ENCODE data around the gene KPNA1. TPM values are rescaled to one million over a fixed set of nuclear protein-coding genes. Genes with fewer than 3 reads are reported as not detected.

Gene KPNA1
- total RNA-seq, result 35.4 and 40.3 TPM in 2 replicates

GRCh38 chr3:122514123-122515019, at the start of gene KPNA1:
Gene KPNA1, minus strand, starts transcription at chr3:122514939. Its CDS starts 18,374 bp downstream, at chr3:122496565.

GRCh38 chr3:122564155-122564912, 49.6 kb upstream of the KPNA1 start, which contains the start of the genes DTX3L and PARP9:
Gene DTX3L, plus strand, starts transcription at chr3:122564338. Its CDS starts 89 bp downstream, at chr3:122564427.
Gene PARP9, minus strand, starts transcription at chr3:122564300. Its CDS starts 4,680 bp downstream, at chr3:122559620.

GRCh38 chr3:122415762-122416654, 98.7 kb downstream of the KPNA1 start, which contains the start of gene WDR5B:
Gene WDR5B, minus strand, starts transcription at chr3:122416062. Its CDS starts 534 bp downstream, at chr3:122415528.

DNA sequence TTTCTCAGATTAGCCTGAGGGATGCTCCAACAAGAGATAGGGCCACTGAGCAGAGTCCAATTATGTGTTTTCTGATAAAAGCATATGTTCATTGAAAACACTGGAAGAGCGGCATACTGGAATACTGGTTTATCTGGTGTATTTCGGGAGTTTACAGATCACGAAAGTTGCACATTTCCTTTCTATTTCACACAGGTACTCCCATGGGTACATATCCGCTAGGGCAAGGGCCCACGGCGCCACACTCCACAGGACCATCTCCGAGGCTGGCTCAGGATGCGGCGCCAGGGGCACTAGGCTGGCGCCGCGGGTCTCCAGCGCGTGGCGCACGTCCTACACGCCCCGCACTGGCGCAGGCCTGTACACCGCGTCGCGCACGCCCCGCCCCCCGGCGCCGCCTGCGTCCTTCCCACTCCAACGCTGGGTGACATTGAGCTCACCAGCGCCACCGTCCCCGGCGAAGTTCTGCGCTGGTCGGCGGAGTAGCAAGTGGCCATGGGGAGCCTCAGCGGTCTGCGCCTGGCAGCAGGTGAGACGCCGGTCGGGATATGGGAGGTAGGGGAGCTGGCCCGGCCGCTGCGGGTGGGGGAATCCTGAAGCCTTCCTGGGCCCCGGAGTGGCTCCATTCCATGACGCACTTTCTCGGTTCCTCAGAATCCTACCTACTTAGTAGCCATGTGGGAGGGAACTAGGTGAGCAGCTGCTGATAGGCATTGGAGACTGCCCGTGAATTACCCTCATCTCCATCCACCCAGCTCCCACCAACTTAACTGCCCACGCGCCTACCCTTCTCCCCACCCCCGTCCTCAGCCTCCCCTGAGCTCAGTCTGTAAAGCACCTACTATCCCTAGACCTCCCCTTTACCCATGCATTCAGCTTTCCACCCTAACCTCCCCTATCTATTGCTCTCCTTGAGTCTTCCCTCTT, 130.7 kb downstream of the KPNA1 start, which contains the start of gene FAM162A:
TSS of gene FAM162A (plus strand) at position 412 of the 927 bp plus-strand sequence. CDS start at position 496, 84 bp downstream.

DNA sequence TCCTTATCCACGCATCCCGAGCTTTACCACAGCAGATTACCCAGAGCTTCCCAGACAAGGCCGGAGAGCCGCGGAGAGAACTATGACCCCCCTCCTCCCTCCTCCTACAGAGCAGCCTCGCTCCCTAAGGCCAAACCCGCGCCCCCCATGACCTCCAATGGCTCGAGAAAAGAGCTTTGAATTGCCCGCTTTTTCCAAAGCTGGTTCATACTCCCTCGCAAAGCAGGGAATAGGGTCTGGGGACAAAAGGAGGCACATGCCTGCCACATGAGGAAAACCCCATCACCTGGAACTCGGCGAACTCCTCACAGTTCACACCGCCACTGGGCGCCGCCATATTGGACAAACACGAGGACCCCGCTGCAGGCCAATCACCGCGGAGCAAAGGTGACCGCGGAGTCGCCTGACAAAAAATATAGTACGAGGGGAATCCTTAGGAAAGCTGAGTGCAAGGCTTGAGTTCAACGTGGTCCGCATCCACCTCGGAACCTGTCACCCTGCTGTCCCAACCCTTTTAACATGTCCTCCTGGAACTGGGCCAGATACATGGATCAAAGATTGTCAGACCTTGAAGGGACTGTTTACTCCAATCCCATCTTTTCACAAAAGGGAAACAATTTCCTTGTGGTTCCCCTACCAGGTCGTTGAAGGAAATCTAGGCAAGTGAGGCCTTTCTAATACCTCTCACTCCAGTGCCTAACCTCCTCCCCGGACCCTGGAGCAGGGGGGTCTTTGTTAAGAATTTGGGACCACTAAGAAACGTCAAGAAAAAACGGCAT, 131.7 kb downstream of the KPNA1 start, which contains the start of gene MIX23:
TSS of gene MIX23 (minus strand) at position 344 of the 779 bp plus-strand sequence. CDS start at position 337, 7 bp downstream.

Other genes starting within 250 kb of the KPNA1 start
- gene CSTA, start 189.7 kb downstream of the KPNA1 start, total RNA-seq, result 184 and 324 TPM in 2 replicates
- gene MIX23, start 131.7 kb downstream of the KPNA1 start, total RNA-seq, result 35.0 and 58.6 TPM in 2 replicates
- 15.1 and 22.9 TPM in 2 replicates for gene FAM162A, start 130.8 kb downstream of the KPNA1 start, total RNA-seq
- 1.4 and 3.2 TPM in 2 replicates for gene WDR5B, start 98.9 kb downstream of the KPNA1 start, total RNA-seq
- 8.7 and 11.8 TPM in 2 replicates for gene PARP9, start 49.4 kb upstream of the KPNA1 start, total RNA-seq
- gene DTX3L, start 49.4 kb upstream of the KPNA1 start, total RNA-seq, result 9.4 and 15.2 TPM in 2 replicates
- not detected in 2 replicates for gene PARP15, start 62.7 kb upstream of the KPNA1 start, total RNA-seq
- gene PARP14, start 165.9 kb upstream of the KPNA1 start, total RNA-seq, result 18.8 and 44.8 TPM in 2 replicates